ENCODE data around the gene CFAP46.
"Not testable (repeated sequence)": the region's sequence is repeated elsewhere in the genome, so short reads cannot be mapped to it uniquely, and the experiment has no call there.

CFAP46 gene

DNA sequence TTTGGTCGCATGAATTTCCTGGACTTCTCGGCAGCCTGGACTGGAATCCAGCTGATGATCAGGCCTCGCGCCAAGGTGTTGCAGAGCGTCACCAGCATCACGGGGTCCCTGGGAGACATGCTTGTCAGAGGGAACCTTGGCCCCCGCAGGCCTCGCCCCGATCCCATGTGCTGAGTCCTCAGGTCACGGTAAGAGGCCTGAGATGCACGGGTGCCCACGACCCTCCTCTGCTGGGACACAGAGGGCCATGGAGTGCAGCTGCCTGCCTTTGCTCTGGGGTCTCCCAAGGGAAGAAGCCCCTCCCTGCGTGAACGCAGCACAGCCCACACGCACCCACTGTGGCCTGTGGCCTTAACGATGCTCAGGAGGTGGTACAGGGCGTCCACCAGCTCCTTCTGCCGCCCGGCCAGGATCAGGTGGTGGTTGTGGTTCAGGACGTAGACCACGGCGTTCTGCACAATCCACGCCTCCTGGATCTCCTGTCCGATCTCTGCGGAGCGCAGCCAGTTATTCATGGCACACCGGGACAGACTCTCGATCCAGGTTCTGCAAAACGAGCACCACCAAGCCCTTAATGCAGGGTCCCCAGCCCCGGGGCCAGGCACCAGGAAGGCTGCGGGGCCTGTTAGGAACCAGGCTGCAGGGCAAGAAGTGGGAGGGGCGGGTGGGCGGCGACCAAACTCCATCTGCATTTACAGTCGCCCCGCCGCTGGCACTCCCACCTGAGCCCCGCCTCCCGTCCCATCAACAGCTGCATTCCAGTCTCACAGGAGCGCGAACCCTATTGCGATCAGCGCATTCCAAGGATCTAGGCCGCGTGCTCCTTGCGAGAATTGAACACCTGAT, 29.4 kb downstream of the CFAP46 start:
- DNase-seq, result no peak

DNA sequence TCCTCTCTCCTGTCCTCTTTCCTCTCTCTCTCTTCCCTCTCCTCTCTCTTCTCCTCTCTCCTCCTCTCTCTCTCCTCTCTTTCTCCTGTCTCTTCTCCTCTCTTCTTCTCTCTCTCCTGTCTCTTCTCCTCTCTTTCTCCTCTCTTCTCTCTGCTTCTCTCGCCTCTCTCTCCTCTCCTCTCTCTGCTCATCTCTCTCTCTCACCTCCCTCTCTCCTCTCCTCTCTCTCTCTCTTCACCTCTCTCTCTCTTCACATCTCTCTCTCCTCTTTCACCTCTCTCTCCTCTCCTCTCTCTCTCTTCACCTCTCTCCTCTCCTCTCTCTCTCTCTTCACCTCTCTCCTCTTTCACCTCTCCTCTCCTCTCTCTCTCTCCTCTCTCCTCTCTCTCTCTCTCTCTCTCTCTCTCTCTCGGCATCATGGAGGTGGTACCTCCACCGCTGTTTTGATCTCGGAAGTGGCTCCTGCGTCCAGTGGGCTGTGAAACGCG, 30.1 kb downstream of the CFAP46 start:
- no peak for DNase-seq

DNA sequence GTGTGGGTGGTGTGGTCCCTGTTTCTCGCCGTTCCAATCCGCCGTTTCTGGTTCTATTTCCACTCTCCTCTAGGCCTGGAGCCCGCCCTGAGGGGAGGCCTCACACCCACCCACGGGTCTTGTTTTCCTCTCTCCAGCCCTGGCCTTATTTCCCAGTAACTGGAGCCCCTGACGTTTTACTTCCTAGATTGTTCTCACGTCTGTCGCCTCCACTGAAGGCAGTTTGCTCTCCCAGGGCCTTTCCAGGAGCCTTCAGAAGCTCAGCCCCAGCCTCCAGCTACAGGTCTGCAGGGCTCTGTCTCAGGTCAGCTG, 30.6 kb downstream of the CFAP46 start:
- DNase-seq, result no peak

DNA sequence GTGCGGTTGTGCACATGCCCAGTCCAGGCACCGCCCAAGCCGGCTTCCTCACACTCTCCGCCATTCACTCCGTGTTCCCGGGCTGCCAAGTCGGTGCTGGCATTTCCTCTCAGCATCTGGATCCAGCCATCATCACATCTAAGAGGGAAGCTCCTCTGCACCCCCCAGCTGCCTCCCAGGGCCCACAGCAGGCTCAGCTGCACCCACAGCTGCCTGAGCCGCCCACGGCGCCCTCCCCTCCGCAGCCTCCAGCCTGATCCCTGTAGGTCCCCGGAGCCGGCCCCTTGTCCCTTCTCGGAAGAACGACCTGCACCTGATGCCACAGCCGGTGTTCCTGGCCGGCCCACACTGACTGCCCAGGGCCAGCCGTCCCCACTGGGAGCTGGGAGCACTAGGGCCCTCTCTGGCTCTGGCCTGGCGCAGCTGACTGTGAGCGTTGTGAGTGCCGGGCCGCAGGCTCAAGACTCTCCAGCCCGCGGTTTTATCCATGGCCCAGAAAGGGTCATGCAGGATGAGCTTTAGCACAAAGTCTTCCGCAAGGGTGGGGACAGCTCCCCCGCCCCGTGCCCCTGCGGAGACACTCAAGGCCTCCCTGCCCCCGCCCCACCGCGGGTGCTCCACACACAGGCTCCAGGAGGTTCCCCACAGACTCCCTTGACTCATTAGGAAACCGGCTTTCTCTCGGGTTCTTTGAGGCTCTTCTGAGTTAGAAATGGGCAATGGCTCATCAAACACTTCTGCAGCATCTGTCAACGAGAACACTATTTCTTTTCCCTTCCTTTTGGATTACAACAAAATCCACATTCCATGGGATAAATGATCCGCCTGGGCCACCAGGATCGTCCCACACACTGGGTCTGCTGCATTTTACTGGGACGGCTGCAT, 31.2 kb downstream of the CFAP46 start:
- DNase-seq, result no peak

DNA sequence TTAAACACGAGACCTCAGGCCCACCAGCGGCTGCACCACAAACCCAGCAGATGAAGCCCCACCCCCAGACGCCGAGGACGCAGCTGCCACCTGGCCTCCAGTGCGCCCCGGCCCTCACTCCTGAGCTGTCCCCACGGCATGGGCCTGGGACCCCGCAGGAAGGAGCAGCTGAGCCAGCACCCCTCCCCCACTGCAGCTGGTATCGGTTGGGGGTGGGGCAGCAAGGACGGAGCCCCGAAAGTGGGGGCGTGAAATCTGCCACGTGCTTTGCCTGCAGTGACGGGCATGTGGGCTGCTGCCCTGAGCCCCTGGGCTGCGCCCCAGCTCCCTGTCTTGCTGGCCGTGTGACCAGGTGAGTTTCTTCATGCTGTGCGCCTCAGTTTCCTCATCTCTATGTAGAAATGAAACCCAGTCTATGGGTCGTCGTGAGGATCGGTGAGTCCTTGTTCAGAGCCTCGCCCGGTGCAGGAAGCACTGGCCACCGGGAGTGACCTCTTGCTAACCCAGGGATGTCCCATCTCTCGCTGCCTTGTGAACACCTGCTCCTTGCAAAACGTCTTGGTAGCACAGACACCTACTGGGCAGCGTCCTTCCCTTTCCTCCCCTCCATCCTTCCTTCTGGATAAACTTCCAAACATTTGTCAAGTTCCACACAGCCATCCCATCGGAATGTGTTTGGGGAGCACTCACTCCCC, 32.0 kb downstream of the CFAP46 start:
- DNase-seq, result no peak

DNA sequence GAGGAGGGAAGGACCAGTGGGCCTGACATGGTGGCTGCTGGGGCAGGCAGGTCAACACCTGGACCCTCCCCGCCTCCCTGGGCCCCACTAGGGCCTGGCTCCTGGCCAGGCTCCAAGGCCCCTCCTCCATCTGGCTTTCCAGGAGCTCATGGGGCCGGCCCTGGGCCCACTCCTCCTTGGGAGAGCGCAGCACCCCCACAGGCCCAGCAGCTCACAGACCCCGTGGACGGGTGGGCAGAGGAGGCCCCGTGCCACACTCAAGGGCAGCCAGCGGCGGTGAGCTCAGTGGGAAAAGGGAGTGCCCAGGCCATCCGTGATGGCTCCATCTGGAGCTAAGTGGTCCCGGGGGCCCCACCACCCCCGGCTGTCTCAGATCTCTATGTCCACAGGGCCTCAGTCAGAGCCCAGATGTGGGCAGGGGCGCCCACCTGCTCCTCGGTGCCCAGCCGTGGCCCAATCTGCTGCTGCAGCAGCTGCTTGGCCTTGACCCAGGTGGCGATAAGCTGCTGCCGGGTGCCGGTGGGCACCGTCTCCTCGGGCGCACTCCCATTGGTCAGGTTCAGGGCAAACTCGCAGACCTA, 32.8 kb downstream of the CFAP46 start:
- no peak for DNase-seq

DNA sequence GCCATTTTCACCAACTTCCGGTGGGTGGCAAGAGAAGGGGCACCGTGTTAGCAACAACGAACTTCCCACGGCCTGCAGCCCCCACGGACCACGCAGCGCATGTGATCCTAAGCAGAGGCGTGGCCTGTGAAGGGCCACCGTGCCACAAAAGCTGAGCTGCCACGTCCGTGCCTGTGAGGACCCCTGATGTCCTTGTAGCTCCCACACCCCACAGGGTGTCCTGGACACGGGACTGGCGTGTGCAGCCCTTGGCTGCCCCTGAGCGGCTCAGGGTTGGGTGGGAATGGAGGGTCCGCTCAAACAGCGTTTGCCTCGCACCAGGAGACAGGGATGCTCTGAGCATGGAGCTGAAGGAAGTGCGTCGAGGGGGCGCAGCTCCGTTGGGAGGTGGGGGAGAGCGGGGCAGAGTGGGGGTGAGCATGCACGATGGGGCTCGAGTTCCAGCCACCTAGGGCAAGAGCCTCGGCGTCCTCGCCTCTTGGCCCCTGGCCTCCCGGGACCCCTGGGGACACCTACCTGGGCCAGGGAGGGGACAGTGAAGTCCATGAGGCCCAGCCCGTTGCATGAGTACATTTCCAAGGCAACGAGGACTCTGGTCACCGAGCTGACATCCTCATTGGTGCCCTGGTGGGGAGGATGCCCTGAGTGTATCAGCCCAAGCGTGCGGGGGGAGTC, 33.6 kb downstream of the CFAP46 start:
- DNase-seq, result no peak

DNA sequence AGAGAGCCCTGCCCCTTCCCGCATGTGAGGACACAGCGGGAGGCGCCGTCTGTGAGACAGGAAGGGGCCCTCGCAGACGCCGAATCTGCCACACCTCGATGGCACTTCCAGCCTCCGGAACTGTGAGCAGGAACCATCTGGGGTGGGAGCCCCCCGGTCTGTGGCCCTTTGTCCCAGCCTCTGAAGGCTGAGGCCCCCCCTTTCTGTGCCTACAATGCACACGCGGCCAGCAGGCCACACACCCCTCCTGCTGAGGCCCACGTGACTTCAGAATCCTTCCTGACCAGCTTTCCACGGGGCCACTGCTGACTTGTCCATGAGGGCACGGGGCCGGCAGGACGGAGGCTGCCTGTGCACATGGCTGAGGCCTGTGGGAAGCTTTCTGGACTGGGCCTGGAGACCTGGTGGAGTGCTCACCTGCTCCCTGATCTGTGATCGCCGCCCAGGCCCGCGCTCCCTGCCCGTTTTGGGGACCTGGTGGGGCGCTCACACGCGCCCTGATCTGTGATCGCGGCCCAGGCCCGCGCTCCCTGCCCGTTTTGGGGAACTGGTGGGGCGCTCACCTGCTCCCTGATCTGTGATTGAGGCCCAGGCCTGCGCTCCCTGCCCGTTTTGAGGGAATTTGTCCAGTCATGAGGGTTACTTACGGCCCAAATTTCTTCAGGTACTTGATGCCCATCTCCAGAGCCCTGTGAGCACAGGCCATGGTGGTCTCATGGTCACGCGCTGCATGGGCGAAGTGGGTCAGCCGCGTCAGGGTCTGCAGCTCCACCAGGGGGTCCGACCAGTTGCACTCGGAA, 34.3 kb downstream of the CFAP46 start:
- no peak for DNase-seq

DNA sequence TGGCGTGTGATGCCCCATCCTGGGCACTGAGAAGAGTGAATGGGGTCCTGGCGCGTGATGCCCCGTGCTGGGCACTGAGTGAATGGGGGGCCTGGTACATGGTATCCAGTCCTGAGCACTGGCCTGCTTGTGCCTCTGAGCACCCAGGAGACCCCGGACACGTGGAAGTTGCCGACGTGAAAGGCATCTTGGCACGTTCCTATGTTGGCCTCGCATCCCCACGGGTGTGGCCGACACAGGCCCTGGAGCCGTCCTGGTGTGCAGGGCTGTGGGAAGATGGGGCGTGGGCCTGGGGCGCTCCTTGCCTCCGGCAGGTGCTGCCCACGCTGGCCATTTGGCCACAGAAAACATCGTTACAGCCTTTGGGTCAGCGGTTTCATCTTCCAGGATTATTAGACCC, 35.5 kb downstream of the CFAP46 start:
- DNase-seq, result no peak

DNA sequence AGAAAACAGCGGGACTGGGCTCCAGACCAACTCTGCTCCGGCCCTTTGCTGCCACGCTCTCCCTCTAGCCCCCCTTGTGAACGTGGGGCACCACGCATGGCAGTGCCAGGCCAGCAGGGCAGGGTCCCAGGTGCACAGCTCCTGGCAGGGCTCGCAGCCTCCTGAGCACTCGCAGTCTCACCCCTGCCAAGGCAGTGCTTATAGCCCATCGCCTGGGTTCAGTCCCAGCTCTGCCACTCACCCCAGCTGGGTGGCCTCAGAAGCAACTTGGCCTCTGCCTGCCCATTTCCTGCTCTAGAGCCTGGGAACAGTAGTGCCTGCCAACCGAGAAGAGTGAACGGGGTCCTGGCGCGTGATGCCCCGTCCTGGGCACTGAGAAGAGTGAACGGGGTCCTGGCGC, 36.3 kb downstream of the CFAP46 start:
- DNase-seq, result no peak

DNA sequence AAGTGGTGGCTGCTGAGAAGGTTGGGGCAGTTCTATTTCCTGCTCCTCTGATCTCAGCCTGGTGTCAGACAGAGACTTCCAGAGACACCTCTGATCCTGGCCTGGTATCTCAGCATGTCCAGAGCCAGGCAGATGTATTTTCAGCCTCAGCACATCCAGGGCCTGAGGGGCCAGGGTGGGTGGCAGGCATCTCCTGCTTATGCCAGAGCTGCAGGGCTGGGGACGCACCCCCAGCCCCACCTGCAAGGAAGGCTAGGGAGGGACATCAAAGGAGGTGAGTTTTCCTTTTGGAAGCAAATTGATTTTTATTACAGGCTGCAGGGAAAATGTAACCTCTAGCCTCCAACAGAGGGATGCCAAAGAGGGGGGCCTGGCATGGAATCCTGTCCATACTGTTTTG, 36.7 kb downstream of the CFAP46 start:
- DNase-seq, result no peak

DNA sequence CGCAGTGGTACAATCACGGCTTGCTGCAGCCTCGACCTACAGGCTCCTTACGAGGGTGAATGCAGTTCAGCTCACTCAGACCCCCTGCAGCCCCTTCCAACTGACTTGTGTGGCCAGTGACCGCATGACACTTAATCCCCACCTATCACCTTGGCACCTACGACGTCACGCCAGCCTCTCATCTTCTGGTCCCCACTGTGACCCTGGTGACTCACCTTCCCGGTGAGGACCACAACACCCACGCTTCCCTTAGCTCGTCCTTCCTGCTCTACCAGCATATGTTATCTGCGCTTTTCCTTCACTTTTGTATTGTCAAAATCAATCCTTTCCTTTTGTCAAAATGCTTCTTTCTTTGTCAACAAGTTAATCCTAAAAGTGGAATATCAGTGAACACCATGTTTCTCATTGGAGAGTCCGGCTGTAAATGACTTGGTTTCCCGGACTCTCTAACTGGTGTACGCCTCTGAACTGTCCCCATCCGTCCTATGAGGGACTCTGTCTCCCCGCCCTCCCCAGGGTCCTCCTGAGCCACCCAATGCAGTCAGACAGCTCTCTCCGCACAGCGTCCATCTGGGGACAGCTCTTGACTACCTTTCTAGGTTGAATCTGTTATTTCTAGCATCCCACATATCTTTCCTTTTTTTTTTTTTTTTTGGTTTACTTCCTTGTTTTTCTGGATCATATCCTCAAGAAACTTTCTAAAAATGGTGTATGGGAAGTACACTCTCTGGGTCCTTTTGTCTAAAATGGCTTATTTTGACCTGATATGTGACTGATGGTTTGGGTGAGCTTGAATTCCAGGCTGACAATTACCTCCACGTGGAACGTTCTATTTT, 37.3 kb downstream of the CFAP46 start:
- no peak for DNase-seq

DNA sequence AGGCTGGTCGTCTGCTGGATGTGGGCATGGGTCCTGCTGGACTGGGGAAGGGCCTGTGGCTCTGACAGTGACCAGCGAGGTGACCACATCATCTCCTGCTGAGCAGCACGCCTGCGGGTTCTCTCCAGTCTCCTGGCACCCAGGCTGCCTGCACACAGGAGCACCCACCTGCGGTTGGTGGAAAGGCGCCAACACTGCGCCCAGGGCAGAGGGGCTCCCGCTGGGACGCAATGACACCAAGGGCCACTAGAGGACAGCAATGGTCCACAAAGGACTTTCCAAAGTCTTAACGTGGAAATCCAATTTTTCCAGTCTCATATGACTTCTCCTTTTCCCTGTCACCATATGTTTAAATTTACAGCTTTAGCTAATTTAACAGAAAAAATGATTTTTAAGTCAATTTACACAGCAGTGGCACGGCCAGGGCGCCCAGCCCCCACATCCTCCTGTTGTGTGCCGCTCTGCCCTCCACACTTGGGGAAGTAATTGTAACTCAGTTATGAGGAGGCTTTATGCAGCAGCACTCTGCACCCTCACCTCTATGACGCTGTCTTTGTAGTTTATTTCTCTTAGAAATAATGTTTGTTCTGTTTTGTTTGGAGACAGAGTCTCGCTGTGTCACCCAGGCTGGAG, 38.1 kb downstream of the CFAP46 start:
- no peak for DNase-seq

DNA sequence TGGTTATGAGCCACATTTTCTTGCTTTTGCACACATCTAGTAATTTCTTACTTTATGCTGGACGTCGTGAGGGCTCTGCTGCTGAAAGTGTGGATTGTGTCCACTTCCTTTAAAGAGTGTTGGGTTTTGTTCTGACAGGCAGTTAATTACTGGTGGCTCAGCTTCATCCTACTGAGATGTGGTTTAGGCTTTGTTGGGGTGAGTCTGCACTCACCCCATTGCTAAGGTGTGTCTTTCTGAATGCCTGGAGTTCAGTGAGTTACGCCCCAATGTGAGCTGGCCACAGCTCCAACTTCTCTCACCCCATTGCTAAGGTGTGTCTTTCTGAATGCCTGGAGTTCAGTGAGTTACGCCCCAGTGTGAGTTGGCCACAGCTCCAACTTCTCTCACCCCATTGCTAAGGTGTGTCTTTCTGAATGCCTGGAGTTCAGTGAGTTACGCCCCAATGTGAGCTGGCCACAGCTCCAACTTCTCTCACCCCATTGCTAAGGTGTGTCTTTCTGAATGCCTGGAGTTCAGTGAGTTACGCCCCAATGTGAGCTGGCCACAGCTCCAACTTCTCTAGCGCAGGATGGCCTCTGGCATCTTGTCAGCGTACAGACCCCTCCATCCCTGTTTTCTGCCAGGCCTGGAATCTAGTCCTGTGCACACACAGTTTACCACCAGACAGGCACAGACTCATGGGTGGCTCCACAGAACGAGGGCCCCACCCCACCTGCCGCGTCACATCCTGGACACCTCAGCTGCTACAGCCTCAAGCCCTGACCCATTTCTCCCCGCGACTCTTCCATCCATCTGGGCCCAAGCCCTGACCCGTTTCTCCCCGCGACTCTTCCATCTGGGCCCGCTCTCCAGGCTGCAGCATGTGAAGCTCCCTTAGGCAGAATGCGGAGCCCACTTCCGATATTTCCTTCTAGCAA, 39.5 kb downstream of the CFAP46 start:
- not testable (repeated sequence) for DNase-seq

DNA sequence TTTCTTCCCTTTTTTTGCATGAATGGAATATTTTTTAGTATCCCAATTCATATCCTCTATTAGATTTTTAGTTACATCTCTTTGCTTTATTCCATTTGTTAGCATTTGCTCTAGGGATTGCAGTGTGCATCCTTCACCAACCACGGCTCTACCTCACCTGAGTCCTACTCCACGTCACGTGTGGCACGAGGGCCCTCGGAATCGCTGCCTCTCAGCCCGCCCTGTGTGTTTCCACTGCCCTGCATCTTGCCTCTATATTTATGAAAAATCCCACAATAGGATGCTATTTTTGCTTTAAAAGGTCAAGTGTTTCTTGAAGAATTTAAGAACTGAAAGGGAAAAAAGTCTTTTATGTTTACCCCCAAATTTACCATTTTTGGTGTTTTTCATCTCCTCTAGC, 41.0 kb downstream of the CFAP46 start:
- DNase-seq, result no peak

DNA sequence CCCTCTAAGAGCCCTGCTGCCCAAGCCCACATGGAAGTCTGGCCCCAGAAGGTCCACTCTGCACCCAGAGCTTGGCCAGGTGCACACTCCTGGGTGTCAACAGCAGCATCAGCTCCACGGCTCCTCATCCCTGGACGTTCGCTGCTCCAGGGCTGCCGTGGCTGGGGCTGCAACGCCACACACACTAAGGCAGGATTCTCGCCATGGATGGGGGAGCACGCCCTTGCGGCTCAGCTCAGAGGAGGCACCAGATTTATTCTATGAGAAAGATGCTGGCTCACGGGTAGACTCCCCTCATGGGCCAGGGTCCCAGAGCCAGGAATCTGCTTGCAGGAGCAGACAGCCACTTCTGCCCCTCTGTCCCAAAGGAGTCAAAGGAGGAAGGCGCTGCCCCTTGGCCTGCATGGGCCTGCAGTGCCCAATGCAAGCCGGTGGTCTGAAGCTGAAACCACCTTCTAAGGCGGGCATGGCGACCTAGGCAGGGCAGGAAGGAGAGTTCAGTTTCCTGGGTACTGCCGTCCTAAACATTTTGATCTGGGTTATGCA, 42.1 kb downstream of the CFAP46 start:
- no peak for DNase-seq

DNA sequence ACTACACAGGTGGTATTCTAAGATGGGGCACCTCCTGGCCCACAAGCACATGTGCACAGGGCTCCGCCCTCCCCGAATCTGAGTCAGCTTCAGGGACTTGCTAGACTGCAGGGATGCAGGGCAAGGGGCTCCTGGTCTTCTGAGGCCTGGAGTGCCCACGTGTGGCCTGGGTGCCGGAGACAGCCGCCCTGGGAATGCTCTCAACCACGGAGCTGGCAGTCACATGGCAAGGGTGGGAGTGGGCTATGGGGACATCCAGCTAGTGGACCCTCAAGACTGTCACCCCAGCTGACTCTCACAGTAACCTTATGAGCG, 42.7 kb downstream of the CFAP46 start:
- no peak for DNase-seq

DNA sequence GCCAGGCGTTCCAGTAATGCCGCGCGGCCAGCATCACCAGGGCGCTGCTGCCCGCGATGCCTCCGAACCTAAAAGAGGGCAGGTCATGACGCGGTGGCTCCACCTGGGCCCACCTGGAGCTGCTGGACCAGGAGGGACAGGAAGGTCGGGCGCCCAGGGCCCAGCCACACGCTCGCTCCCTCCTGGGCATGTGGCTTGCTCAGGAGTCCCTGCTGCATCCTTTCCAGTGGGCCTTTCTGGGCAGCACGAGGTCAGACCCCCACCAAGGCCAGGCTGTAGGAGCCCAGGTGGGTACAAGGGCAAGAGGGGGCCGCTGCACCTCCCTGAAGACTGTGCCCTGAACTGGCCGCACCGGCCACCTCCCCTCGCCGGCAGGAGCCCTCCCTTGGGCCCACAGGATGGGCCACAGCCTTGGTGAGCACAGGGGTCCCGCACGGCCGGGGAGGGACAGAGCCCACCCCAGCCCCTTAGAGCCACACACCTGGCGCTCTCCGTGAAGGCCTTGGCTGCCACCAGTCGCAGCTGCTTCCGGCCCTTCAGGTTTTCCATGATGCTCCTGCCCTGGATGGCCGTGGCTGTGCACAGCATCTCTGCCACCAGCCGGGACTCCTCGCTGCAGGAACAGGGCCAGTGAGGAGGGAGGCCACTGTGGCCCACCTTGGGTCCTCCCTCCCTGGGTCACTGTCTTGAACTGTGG, 43.2 kb downstream of the CFAP46 start:
- no peak for DNase-seq

All from amniotic stem cell (primary cell).